ENCODE measurements around the gene PID1. TPM values are rescaled to one million over a fixed set of nuclear protein-coding genes. Genes with fewer than 3 reads are reported as not detected.

Gene PID1
- total RNA-seq, 6 experiments from 2014 or later, result 28.5 to 95.4 (median 65.3) TPM

- ATAC-seq (no peak), DNase-seq (no peak)
- Histone ChIP-seq H3K36me3 (no peaks in the 10 kb centered on the region), H3K27ac (no peak overlapping the region), H3K4me1 (peaks cover 0 to 7% (median 3%) of the 10 kb centered on the region in 4 donors), H3K9me3 (no peaks in the 10 kb centered on the region), H3K27me3 (no peaks in the 10 kb centered on the region), H3K4me3 (no peak overlapping the region)
- TF ChIP-seq, protein P1, sequence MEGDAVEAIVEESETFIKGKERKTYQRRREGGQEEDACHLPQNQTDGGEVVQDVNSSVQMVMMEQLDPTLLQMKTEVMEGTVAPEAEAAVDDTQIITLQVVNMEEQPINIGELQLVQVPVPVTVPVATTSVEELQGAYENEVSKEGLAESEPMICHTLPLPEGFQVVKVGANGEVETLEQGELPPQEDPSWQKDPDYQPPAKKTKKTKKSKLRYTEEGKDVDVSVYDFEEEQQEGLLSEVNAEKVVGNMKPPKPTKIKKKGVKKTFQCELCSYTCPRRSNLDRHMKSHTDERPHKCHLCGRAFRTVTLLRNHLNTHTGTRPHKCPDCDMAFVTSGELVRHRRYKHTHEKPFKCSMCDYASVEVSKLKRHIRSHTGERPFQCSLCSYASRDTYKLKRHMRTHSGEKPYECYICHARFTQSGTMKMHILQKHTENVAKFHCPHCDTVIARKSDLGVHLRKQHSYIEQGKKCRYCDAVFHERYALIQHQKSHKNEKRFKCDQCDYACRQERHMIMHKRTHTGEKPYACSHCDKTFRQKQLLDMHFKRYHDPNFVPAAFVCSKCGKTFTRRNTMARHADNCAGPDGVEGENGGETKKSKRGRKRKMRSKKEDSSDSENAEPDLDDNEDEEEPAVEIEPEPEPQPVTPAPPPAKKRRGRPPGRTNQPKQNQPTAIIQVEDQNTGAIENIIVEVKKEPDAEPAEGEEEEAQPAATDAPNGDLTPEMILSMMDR (IDR thresholded peaks at IDR 0.05), result no peak
- TF ChIP-seq POLR2A (IDR thresholded peaks at IDR 0.05), result no peak
- intact Hi-C loops (cut with DNase I), result no loop called here
- 100% methylated on average over 1 of the region's 1 CpG for WGBS (ENCODE audit: insufficient coverage, low coverage, low lambda C conversion rate, missing lambda C conversion rate)
These were observed 171.9 kb downstream of the PID1 start for GRCh38 chr2:229099231-229099630.

GRCh38 chr2:229098801-229099200, 172.3 kb downstream of the PID1 start:
- Histone ChIP-seq H3K9me3 (no peaks in the 10 kb centered on the region), H3K4me3 (no peak overlapping the region), H3K36me3 (no peaks in the 10 kb centered on the region), H3K27ac (no peak overlapping the region), H3K27me3 (no peaks in the 10 kb centered on the region), H3K4me1 (peaks cover 0 to 7% (median under 1%) of the 10 kb centered on the region in 4 donors)
- DNase-seq, result no peak
- ATAC-seq, result no peak
- WGBS (ENCODE audit: insufficient coverage, low coverage, low lambda C conversion rate, missing lambda C conversion rate), result 47% methylated on average over 6 of the region's 6 CpGs
- TF ChIP-seq, protein P1 (IDR thresholded peaks at IDR 0.05), result no peak
- no peak for TF ChIP-seq POLR2A (IDR thresholded peaks at IDR 0.05)
- intact Hi-C loops (cut with DNase I), result no loop called here

DNA sequence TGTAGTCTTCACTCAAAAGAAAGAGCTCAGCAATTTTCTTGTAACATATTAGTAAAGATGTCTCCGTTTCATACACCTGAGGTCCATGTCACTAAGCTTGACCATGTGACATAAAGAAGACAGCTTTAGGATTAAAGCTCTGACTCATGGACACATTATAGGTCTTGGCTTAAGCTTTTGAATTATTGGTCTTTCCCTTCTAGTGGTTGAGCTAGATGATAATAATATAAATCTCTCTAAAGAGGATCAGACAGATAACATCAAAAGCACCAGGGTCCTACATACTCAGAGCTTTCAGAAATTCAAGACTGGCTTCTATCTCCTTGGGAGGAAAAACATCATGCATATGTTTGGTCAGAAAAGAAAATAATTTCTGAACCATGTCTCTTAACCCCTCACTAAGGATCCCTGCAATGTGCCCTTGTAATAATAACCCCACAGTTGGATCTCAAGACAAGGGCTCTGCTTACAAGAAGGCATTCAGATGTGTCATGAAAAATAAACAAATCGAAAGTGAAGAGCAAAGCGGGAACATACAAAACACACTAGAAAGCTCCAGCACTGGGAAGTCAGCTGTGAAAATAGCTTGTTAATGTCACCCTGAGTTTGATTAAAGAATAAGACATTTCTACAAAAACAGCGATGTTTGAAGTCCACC, 174.5 kb downstream of the PID1 start:
- Histone ChIP-seq H3K27ac (no peak overlapping the region), H3K36me3 (no peaks in the 10 kb centered on the region), H3K4me3 (no peak overlapping the region), H3K4me1 (no peaks in the 10 kb centered on the region), H3K27me3 (no peaks in the 10 kb centered on the region), H3K9me3 (no peaks in the 10 kb centered on the region)
- DNase-seq (no peak), ATAC-seq (no peak)
- WGBS (ENCODE audit: insufficient coverage, low coverage, low lambda C conversion rate, missing lambda C conversion rate), result 62% methylated on average over 4 of the region's 4 CpGs
- TF ChIP-seq, protein P1 (IDR thresholded peaks at IDR 0.05), result no peak
- no peak for TF ChIP-seq POLR2A (IDR thresholded peaks at IDR 0.05)
- intact Hi-C loops (cut with DNase I), result no loop called here

DNA sequence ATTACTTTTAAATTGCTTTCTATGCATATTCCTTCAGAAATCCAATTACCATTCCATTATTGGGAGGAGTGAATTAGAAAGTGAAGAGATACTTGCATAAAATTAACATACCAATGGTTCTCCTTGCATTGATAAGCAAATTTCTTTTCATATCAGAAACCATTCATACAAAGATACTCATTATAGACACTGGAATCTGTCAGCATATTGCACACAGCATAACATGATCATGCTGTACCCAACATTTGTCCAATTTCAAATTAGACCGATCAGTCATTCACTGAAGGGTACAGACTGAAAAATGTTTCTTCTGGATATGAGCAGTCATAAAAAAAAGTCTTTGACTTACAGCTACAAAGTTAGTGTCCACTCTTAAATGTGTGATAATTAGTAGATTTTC, 175.6 kb downstream of the PID1 start:
- Histone ChIP-seq H3K27ac (no peak overlapping the region), H3K4me3 (no peak overlapping the region), H3K27me3 (no peaks in the 10 kb centered on the region), H3K4me1 (peaks cover 0 to 9% (median 4%) of the 10 kb centered on the region in 4 donors), H3K9me3 (no peaks in the 10 kb centered on the region), H3K36me3 (no peaks in the 10 kb centered on the region)
- TF ChIP-seq POLR2A (IDR thresholded peaks at IDR 0.05), result no peak
- TF ChIP-seq, protein P1 (IDR thresholded peaks at IDR 0.05), result no peak
- DNase-seq (no peak), ATAC-seq (no peak)
- WGBS (ENCODE audit: insufficient coverage, low coverage, low lambda C conversion rate, missing lambda C conversion rate), result 91% methylated on average over 1 of the region's 1 CpG
- intact Hi-C loops (cut with DNase I), result no loop called here

Data from right lobe of liver (tissue), 6 donors.